ENCODE data around the gene CRYL1. TPM values are rescaled to one million over a fixed set of nuclear protein-coding genes. Genes with fewer than 3 reads are reported as not detected.

Gene CRYL1
- total and polyA plus RNA-seq, 2 of the 13 experiments (the other 11 are each of a cell fraction or from before 2014, with no cell fraction given): 57.2 to 115 TPM

GRCh38 chr13:20438801-20439200 lies 86.9 kb downstream of the CRYL1 start:
- ChIA-PET CTCF (ENCODE audit: low intra/inter-chr PET ratio, low total read pairs) (no interaction called here), POLR2A (no interaction called here)
- 96% methylated on average over 6 of the region's 6 CpGs for WGBS (ENCODE audit: low lambda C conversion rate)
- Histone ChIP-seq H3K9me3 (ENCODE audit: low read length) (no peaks in the 10 kb centered on the region), H3K27me3 (ENCODE audit: control insufficient read depth in 1 of 2, insufficient read depth in 2 of 2, low read length in 2 of 2) (no peaks in the 10 kb centered on the region), H3K4me2 (ENCODE audit: low read depth, low read length) (no peak overlapping the region), H4K20me1 (ENCODE audit: insufficient read depth, low read length) (no peaks in the 10 kb centered on the region), H3K9ac (ENCODE audit: insufficient read depth, low read depth, low read length) (no peak overlapping the region), H2AFZ (ENCODE audit: low read length) (no peak overlapping the region), H3K27ac (ENCODE audit: extremely low read length, insufficient read depth, low read length) (no peak overlapping the region), H3K36me3 (replicated peaks in 1 of 2; ENCODE audit: control insufficient read depth in 1 of 2, insufficient read depth in 2 of 2, low read length in 2 of 2) (peaks cover 3 to 10% of the 10 kb centered on the region in 2 experiments; a peak in 2 of 5 replicates), H3K79me2 (ENCODE audit: insufficient read depth, low read length) (no peaks in the 10 kb centered on the region), H3K4me1 (ENCODE audit: insufficient read depth, low read length) (no peaks in the 10 kb centered on the region), H3K4me3 (replicated peaks in 1 of 3; ENCODE audit: insufficient read depth in 1 of 3, low read depth in 2 of 3, low read length in 3 of 3) (no peak overlapping the region)
- no TSS peak for BruUV-seq (replicated peaks)
- intact Hi-C loops (cut with micrococcal nuclease; ENCODE audit: unreplicated experiment) (no loop called here), in situ Hi-C loops (cut with HindIII; ENCODE audit: extremely low pct_ligation_motif_present, low pct_unique_long_range_greater_than_20kb) (no loop called here)
- TF ChIP-seq THAP7 (CRISPR knock-in tag; IDR thresholded peaks at IDR 0.05) (no peak), DMAP1 (CRISPR knock-in tag; IDR thresholded peaks at IDR 0.05) (no peak), ZNF333 (CRISPR knock-in tag; IDR thresholded peaks at IDR 0.05; ENCODE audit: borderline replicate concordance) (no peak), ISX (CRISPR knock-in tag; conservative IDR thresholded peaks at IDR 0.05) (no peak), ZNF3 (CRISPR knock-in tag; IDR thresholded peaks at IDR 0.05) (no peak)
- TF ChIP-seq, protein P1, sequence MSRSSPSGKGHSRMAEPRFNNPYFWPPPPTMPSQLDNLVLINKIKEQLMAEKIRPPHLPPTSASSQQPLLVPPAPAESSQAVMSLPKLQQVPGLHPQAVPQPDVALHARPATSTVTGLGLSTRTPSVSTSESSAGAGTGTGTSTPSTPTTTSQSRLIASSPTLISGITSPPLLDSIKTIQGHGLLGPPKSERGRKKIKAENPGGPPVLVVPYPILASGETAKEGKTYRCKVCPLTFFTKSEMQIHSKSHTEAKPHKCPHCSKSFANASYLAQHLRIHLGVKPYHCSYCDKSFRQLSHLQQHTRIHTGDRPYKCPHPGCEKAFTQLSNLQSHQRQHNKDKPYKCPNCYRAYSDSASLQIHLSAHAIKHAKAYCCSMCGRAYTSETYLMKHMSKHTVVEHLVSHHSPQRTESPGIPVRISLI (CRISPR knock-in tag; IDR thresholded peaks at IDR 0.05; ENCODE audit: borderline replicate concordance): no peak
- FAIRE-seq: no peak
- ATAC-seq: no peak
- DNase-seq (ENCODE audit: low spot score): no peak

DNA sequence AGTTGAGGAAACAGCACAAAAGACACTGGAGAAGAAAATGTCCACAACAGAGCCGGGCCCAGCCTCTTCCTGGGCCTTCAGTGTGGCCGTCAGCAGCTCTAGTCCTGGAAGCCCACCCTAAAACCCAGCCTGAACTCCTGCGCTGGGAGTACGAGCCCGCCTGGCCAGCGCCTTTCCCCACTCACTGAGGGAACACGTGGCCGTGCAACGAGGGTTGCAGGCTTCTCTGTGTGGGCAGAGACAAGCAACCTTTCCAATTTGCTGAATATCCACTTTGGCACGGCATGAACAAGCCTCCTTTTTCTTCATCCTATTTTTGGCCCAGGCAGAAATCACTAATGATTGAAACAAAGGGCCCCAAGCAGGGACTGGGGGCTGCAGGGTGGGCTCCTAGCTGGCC lies 89.2 kb downstream of the CRYL1 start:
- H3K79me2 ChIP-seq (ENCODE audit: insufficient read depth, low read length): no peaks in the 10 kb centered on the region
- in situ Hi-C loops (cut with HindIII; ENCODE audit: extremely low pct_ligation_motif_present, low pct_unique_long_range_greater_than_20kb): no loop called here
- ChIA-PET CTCF (ENCODE audit: low intra/inter-chr PET ratio, low total read pairs) (no interaction called here), POLR2A (no interaction called here)
- ATAC-seq (no peak), DNase-seq (ENCODE audit: low spot score) (no peak), FAIRE-seq (no peak)
- 98% methylated on average over 8 of the region's 10 CpGs for WGBS (ENCODE audit: low lambda C conversion rate)
- TF ChIP-seq ATF2 (CRISPR knock-in tag; IDR thresholded peaks at IDR 0.05): no peak
- TF ChIP-seq BRF2 (CRISPR knock-in tag; IDR thresholded peaks at IDR 0.05): no peak
- TF ChIP-seq ZSCAN29 (CRISPR knock-in tag; conservative IDR thresholded peaks at IDR 0.05): no peak
- TF ChIP-seq ZEB1 (IDR thresholded peaks at IDR 0.05; ENCODE audit: insufficient replicate concordance, low read depth): no peak
- no peak for TF ChIP-seq SRSF1 (optimal IDR thresholded peaks at IDR 0.05; ENCODE audit: low read depth, low read length)
- no peak overlapping the region for H2AFZ ChIP-seq (ENCODE audit: low read length)
- H3K36me3 ChIP-seq (replicated peaks in 1 of 2; ENCODE audit: control insufficient read depth in 1 of 2, insufficient read depth in 2 of 2, low read length in 2 of 2): peaks cover 5 to 10% of the 10 kb centered on the region in 2 experiments; a peak in 2 of 5 replicates
- intact Hi-C loops (cut with micrococcal nuclease; ENCODE audit: unreplicated experiment): no loop called here
- H3K27ac ChIP-seq (ENCODE audit: extremely low read length, insufficient read depth, low read length): no peak overlapping the region
- no TSS peak for BruUV-seq (replicated peaks)
- H4K20me1 ChIP-seq (ENCODE audit: insufficient read depth, low read length): no peaks in the 10 kb centered on the region
- no peaks in the 10 kb centered on the region for H3K27me3 ChIP-seq (ENCODE audit: control insufficient read depth in 1 of 2, insufficient read depth in 2 of 2, low read length in 2 of 2)
- no peak overlapping the region for H3K9ac ChIP-seq (ENCODE audit: insufficient read depth, low read depth, low read length)
- no peak overlapping the region for H3K4me3 ChIP-seq (replicated peaks in 1 of 3; ENCODE audit: insufficient read depth in 1 of 3, low read depth in 2 of 3, low read length in 3 of 3)
- H3K4me1 ChIP-seq (ENCODE audit: insufficient read depth, low read length): no peaks in the 10 kb centered on the region
- H3K4me2 ChIP-seq (ENCODE audit: low read depth, low read length): no peak overlapping the region
- H3K9me3 ChIP-seq (ENCODE audit: low read length): no peaks in the 10 kb centered on the region

Data from HepG2 (cell line).